ENCODE results near the gene CIDEC.

DNA sequence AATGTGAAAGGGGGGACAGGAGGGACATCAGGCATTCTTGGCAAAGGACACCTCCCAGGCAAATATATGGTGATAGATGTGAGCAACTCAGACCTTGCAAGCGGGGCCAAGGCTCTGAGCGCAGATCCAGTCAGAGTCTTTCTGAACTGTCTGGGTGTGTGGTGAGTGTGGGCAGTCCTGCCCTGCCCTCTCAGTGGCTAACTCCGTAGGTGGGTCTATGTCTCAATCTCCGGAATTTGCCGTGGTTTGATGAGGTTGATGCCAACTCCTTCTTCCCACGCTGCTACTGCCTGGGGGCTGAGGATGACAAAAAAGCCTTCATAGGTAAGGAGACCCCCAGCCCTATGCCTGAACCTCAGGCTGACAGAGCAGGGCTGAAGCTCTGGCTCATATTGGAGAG, 62.6 kb downstream of the CIDEC start:
- TF ChIP-seq POLR2AphosphoS5 (IDR thresholded peaks at IDR 0.05) (no peak), POLR2A (IDR thresholded peaks at IDR 0.05) (no peak), EP300 (IDR thresholded peaks at IDR 0.05) (no peak)
- TF ChIP-seq, protein P1, sequence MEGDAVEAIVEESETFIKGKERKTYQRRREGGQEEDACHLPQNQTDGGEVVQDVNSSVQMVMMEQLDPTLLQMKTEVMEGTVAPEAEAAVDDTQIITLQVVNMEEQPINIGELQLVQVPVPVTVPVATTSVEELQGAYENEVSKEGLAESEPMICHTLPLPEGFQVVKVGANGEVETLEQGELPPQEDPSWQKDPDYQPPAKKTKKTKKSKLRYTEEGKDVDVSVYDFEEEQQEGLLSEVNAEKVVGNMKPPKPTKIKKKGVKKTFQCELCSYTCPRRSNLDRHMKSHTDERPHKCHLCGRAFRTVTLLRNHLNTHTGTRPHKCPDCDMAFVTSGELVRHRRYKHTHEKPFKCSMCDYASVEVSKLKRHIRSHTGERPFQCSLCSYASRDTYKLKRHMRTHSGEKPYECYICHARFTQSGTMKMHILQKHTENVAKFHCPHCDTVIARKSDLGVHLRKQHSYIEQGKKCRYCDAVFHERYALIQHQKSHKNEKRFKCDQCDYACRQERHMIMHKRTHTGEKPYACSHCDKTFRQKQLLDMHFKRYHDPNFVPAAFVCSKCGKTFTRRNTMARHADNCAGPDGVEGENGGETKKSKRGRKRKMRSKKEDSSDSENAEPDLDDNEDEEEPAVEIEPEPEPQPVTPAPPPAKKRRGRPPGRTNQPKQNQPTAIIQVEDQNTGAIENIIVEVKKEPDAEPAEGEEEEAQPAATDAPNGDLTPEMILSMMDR (IDR thresholded peaks at IDR 0.05): no peak
